ENCODE measurements around the gene CYB5R4.

Gene CYB5R4, protein sequence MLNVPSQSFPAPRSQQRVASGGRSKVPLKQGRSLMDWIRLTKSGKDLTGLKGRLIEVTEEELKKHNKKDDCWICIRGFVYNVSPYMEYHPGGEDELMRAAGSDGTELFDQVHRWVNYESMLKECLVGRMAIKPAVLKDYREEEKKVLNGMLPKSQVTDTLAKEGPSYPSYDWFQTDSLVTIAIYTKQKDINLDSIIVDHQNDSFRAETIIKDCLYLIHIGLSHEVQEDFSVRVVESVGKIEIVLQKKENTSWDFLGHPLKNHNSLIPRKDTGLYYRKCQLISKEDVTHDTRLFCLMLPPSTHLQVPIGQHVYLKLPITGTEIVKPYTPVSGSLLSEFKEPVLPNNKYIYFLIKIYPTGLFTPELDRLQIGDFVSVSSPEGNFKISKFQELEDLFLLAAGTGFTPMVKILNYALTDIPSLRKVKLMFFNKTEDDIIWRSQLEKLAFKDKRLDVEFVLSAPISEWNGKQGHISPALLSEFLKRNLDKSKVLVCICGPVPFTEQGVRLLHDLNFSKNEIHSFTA

DNA sequence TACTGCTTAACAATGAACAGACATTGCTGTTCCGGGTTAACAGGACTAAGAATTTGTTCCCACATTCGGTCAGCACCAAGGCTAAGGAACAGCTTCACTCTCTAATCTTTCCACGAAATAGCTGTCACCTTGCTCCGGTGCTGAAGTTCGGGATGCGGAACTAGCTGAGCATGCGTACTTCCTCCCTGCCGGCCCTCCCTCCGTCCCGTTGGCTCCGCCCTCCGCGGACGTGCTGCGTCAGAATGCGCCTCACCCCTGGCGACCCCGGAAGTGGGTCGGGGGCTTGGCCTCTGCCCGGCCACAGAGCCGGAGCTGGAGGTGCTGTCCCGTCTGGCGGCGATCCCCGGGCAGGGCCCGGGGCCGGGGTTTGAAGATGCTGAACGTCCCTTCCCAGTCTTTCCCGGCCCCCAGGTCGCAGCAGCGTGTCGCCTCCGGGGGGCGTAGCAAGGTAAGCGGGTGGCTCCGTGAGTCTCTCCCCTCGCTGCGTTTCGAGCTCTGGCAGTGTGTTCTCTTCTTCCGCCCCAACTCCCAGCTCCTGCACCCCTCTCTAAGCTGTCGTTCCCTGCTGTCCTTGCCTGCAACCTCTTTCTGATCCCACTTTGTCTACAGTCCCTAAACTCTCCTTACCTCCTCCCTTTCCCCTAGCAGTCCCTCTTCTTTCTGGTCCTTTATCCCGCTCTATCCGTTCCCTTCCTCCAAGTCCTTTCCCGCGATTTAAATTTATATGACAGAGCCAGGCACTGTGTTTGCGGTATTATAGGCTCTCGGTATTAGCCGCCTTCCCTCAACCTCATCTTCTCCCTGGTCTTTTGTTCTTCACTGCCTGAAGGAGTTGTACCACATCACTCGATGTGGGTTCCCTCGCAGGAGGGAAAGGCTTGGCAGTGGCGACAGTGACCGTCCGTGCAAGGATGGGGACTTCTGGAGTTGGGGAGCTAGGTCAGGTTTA, at the start of gene CYB5R4:
Gene CYB5R4, plus strand, starts transcription at position 280 of the 949 bp plus-strand sequence. Its CDS starts 94 bp downstream, at position 374.
- peak; percentile 78 for FAIRE-seq

DNA sequence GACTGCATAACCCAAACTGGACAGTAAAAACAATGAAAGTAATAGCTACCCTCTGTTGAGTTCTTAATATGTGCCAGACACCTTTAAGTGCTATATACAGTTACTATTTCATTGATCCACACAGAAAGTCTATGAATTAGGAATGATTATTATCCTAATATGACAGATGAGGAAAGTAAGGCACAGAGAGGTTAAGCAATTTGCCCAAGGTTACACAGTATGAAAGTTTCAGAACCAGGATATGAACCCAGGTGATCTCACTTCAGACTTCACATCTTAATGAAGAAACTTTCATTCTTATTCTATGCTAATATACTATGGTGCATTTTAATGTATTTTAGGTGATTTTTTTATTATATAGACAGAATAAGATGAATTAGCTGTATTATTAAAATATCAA, 46.9 kb upstream of the CYB5R4 start:
- FAIRE-seq = no peak

DNA sequence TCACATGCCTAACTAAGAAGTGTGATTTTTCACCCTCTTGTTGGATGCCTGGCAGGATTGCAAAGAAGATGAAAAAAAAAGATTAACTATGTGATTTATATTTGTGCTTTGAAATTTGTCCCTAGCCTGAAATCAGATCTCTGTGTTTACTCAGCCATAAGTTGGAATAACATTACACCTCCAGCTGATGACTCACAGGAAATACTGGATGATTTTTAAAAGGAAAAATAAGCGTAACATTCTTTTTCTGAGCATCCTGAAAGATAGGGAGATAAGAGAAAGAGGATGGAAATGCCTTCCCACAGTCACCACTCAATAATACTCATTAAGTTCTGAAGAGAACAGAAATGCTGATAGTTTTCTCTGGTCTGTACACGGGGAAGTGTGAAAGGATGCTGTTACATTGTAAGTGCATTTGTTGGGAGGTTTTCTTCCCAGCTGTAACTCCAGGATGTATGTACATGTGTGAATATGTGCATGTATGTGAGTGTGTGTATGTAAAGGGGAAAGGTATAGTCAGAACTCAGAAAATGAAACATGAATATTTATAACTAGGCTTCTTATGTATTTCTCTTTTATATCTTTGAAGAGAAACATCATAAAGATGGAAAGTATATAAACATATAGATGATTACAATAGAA, 43.7 kb upstream of the CYB5R4 start:
- FAIRE-seq = no peak

DNA sequence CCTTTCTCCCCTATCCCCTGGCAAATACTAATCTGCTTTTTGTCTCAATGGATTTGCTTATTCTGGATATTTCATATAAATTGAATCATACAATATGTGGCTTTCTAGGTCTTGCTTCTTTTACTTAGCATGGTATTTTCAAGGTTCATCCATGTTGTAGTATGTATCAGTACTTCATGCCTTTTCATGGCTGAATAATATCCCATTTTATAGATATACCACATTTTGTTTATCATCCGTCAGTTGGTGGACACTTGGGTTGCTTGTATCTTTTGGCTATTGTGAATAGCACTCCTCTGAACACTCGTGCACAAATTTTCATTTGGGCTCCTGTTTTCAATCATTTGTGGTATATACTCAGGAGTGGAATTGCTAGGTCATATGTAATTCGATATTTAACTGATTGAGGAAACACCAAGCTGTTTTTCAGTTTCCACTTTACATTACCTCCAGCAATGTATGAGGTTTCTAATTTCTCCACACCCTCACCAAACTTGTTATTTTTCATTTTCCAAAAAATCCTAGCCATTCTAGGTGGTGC, 36.8 kb upstream of the CYB5R4 start:
- no peak for FAIRE-seq

DNA sequence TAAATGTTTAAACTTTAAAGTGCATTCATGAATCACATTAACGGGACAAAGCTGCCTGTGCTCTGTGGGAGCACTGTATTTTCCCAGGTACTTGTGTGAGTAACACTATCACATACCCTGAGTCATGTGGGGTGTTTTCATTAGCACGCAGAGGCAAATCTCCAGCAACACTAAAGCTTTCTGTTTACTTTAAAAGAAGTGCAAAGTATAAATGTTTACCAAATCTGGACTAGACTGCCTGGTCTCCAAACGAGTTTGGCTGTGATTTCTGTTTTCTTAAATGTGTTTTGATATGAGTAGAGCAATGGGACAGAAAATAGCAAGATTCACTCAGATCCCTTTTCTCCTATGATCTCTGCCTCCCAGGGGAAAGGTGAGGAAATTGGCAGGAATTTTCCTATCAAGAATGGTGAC, 35.1 kb upstream of the CYB5R4 start:
- no peak for FAIRE-seq

DNA sequence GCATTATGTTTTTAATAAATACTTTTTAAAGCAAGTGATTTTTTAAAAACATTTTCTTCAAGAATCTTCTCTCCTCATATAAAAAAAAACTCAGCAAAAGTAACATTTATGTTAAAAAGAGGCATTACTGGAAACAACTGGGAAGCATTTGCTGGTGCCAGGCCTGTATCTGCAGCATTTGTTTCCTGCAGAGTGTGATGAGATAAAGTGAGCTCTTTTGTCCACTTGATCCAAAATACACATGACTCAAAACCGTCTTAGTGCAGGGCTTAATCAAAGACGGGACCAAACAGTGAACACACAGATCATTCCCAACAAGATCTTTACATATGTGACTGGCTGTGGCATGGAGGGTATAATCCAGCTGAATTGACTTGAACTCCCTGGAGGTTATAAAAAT, 34.7 kb upstream of the CYB5R4 start:
- no peak for FAIRE-seq

DNA sequence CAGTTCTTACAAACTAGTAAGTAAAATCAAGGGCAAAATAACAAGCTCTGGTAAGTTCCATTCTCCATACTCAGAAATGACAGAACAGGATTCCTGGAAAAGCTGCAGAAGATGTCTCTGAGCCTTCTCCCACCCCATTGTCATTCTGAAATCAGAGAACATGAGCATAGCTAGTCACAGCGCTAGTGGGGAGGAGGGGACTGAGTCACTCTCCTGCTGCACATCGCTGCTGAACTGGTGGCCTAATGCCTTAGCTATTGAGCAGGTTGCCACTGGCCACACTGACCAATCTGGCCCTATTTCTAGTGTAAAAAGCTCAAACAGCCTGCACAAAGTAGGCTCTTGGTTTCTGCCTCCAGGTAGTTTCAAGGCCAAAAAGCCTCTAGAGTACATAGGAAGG, 32.4 kb upstream of the CYB5R4 start:
- no peak for FAIRE-seq

DNA sequence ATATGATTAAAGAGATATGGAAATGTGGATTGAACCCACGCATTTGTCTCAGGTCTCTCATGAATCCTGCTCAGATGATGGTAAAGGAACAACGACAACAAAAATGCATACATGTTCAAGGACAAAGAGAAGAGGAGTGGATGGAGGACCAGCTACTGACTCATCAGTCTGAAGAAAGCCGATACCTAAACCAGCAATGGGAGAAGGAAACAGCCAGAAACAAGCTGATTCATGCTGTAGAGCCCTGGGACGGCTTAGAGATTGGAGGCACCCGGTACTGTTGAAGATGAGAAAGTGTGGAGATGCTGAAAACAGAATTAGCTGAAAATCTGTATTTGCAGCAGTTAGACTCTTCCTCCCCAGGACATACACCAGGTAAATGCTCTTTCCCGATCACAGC, 20.8 kb upstream of the CYB5R4 start:
- FAIRE-seq = no peak

DNA sequence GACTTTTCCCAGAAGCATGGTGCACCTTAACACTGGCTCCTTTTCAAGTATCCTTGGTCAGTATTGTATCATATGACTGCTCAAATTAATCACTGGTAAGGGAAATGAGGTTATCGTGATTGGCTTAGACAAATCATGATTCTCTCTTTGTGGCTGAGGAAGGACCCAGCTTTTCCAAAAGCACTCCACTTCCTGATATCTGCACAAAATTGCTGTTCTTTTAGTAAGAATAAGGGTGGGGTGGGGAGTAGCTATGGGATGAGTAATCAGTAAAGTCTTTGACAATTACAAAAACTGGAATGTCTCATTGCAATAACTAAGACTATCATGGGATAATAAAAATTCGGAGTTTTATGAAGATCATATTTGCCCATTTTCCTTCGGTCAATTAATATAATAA, 15.3 kb upstream of the CYB5R4 start:
- FAIRE-seq = no peak

DNA sequence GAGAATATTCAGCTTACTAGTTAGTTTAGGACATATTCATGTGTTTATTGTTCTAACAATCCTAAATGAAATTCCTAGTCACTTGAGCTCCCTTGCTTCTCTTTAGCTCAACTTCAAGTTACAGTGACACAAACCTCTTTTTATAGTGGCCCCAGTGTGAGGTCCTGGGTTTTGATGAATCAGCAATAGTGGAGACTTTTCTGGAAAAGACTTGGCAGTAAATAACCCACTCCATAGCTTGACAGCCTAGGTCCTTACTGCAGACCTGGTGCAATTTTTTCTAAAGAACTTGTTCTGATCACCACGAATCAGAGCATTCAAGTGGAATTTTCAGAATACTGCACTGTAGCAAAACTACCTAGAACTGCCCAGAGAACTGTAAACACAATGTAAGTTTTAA, 13.2 kb upstream of the CYB5R4 start:
- no peak for FAIRE-seq

DNA sequence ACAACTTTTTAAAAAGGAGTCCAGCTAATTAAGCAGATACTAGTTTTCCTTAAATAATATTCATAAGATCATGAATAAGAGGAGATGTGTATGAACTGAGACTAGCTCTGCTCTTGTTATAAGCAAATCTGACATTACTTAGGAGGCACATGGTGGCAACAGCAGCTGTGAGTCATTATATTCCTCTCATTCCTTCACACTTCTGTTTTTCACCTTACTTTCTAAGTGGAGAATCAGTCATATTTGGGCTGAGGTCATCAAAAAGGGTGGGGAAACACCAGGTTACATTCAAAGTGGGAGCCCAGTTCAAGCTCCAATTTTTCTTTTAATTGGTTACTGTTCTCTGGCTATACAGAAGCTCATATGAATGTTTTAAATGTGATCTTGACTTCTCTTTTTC, 12.3 kb upstream of the CYB5R4 start:
- FAIRE-seq = no peak

DNA sequence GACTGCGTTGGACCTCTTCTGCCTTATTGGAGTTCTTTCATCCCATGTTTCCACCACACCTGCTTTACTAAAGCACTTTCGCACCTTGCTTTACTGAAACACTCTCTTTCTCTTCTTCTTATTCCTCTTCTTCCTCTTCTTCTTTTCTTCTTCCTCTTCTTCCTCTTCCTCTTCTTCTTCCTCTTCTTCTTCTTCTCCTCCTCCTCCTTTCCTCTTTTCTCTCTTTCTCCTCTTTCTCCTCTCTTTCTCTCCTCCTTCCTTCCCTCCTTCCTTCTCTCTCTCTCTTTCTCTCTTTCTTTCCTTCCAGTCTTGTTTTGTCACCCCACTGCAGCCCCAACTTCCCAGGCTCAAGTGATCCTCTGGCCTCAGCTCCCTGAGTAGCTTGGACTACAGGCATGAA, 10.4 kb upstream of the CYB5R4 start:
- FAIRE-seq = no peak

DNA sequence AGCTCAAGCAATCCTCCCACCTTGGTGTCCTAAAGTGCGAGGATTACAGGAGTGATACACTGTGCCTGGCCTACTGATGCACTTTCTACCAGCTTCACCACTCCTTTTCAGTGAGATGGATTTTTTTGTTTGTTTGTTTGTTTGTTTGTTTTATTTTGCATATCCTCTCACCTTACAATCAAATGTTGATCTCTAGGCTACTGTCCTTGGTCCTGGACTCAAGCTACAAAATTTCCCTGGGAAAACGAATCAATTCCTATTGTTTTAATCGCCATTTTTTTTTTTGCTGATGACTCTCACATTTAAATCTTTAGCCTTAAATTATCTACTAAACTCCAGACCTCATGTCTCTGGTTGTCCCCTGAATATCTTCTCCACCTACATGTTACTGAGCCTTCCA, 9.9 kb upstream of the CYB5R4 start:
- no peak for FAIRE-seq

DNA sequence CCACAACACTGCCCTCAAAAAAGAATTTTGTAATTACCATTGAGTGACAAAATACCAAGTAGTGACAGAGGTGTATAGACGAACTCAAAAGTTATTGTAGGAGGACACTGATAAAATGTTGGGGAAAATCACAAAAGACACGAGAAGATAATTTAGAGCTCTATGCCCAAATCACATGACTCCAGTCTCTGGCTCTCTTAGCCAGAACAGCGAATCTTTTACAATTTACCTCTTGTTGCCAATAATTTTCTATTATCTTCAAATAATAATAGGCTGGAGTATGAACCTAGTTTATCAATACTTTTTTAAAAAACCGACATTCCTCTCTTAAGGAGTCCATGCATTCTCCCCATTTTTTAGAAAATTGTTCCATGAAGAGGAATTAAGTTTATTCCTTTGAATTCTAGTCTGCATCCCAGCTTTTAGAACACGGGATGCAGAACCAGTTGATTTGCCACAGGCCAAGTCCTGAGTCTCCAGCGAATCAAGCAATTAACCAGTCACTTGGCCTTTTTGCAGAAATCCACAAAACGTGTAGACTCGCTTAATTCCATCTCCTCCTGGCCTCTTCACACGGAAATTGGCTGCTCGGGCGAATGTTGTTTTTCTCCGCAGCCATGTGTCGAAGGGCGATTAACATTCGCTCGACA, 6.8 kb upstream of the CYB5R4 start:
- no peak for FAIRE-seq

DNA sequence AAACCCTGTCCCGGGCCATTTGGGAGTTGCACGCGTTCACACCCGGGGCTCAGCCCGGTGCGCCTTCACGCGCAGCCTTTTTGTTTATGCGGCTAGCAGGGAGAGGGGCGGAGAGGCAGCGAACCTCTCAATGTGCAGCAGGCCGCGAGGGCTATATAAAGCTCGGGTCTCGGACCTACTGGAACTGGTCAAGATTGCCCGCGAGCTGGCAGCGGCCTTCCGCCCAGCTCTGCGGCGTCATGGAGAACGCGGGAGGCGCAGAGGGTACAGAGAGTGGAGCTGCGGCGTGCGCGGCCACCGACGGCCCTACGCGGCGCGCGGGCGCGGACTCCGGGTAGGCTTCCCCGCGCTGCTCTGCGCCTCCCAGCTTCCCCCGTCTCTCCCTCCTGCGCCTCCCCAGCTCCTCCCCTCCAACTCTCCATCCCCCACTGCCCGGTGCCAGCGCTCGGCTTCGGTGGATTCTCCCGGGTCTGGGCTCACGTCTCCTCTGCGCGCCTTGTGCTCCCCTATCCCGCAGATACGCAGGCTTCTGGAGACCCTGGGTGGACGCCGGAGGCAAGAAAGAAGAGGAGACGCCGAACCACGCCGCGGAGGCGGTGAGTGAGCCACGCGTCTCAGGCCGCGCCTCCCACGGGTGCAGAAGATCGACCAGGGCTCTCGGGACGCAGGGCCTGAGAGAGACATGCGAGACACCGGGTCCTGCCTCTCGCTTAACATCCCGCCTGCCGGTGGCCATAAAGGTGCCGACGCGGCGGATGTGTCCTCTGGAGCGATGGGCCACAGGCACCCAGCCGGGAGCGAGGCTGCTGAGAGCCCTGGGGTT, 6.1 kb upstream of the CYB5R4 start, which contains the start of gene RIPPLY2:
Gene RIPPLY2, plus strand, starts transcription at position 183 of the 823 bp plus-strand sequence. Its CDS starts 57 bp downstream, at position 240.
- FAIRE-seq = no peak

DNA sequence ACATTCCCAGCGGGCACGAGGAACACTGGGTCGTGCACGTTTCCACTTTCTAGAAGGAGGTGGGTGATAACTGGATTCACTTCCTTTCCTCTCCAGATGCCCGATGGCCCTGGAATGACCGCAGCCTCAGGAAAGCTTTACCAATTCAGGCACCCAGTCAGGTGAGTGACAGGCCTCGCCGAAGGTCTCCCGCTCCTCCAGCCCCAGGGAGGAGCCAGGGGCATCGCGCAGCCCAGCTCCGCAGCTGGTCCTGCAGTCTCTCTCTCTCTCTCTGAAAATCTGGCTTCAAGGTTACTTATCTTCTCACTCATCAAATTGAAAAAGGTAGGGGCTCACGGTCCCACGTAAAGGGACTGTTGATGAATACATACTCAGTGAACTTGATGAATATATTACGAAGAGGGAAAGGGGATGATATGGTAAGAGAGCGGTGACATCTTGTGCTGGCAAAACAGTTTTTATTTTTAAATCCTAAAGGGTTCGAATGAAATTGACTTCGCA, 5.4 kb upstream of the CYB5R4 start:
- FAIRE-seq = no peak

DNA sequence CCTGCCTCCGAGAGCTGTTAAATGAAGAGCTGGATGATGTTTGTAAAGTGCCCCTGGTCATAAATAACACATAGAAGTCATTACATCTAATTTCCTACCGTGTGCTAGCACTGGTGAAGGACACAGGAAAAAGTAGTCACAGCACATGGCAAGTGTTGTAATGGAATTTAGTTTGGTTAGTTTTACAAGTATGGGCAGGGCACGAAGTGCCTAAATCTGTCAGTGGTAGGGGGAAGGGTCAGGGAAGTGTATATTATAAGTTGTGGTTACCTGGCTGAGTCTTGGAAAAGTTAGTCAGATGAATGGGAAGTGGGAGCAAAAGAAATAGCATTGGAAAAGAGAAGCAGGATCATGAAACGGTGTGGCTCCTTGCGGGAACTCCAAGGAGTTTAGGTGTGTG, 4.7 kb upstream of the CYB5R4 start:
- no peak for FAIRE-seq

DNA sequence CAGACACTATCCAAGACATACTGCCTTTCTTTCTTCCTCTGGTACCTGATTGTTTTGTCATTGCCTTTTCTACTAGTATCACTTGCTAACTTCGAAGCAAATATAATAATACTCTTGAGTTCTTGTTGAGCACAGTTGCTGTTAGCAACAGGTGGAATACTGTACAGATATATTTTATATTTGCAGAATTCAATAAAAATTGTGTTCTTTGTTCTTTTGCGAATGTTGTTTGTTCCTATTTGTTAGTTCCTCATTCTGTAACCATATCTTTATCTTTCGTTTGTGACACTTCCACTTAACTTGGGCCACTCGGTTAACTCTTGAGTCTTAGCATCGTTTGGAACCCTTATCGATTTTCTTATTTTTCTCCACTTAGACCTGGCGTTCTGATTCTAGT, 868 bp downstream of the CYB5R4 start:
- FAIRE-seq = no peak

DNA sequence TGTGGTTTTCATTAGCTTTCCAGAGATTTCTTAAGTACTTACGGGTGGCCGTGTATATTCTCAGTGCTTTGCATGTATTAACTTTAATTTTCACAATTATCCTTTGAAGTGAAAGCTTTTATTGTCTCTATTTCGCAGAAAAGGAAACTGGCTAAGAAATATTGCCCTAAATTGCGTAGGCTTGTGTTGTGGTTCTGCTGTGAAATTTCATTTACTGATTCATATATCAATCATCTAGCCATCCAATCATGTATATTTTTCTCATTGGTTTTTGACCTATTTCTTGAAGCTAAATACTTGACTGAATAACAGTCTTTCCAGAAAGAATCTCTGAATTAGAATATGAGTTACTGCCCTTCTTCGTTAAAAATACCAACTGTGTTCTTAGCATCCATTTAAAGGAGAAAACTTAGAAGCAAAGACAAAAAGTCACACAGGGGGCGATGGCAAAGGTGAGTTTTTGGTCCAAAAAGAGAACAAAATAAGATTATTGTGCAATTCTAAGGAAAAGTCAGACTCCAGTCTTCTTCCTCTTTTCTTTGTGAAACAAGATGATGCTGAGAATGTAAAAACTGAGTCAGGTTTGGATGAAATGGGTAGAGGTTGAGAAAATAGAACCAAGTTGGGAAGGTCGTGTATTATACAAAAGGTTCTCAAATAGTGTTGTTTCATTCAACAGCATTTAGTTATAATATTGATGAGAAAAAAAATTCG, 1.4 kb downstream of the CYB5R4 start:
- FAIRE-seq = no peak

DNA sequence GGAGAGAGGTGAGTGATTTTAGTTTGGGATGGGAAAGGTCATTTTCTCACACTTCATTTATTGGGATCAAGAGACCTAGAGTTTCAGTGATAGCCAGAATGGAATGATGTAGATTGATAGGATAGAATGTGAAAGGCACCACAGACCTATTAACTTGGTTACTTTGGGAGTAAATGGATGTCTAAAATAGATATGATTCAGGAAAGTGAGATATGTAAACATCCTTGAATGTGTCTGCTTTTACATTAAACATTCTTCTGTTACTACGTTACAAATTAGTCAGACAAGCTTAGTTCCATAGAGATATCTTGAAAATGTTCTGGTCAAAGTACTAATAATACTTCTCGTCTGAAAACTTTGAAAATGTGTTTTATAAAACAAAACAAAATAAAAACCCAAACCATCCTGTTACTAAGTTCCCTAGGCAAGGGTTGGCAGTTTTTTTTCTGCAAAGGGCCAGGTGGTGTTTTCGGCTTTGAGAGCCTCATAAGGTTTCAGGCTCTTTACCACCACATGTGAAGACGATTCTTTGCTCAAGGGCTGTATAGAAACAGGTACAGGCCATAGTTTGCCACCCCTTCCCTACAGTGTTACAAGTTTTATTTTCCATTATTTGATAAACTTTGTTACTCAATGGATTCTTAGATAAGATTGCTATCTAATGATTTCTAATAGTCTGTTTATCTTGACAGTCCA, 3.4 kb downstream of the CYB5R4 start:
- no peak for FAIRE-seq
